Lung (tissue), 12 donors: ENCODE data around the gene CXXC5. TPM values are rescaled to one million over a fixed set of nuclear protein-coding genes. Genes with fewer than 3 reads are reported as not detected.
A peak's percentile ranks its signal among the peaks of the same experiment; 100 is the strongest.

Source experiments
- ATAC-seq: fragments of 200-7000 bp; cut with Tn5 transposase; one replicate; pipeline ENCODE4 v1.9.1; 2020; ENCODE audit warnings: moderate number of reproducible peaks; ENCODE audit not compliant: insufficient read depth, low FRiP score
- DNase-seq, 3 donors: peaks; one replicate each; pipeline ENCODE4 v3.0.0-alpha.2; 2013 to 2017
- H3K27ac ChIP-seq, 2 donors: one replicate each; pipeline ENCODE4 v1.5.1; 2013; ENCODE audit warnings: mild to moderate bottlenecking in 2 of 2, moderate library complexity in 2 of 2, control low read depth in 1 of 2, inconsistent platforms in 1 of 2, low read depth in 1 of 2, low read length in 1 of 2
- H3K27me3 ChIP-seq, 3 donors: one replicate each; pipeline ENCODE4 v1.5.1; 2013; ENCODE audit warnings: low read length in 2 of 3; ENCODE audit not compliant: control insufficient read depth in 3 of 3, insufficient read depth in 3 of 3
- H3K36me3 ChIP-seq, 4 donors: one replicate each; pipeline ENCODE4 v1.5.1; 2013; ENCODE audit warnings: low read length in 4 of 4, mild to moderate bottlenecking in 1 of 4, moderate library complexity in 1 of 4; ENCODE audit not compliant: control insufficient read depth in 4 of 4, insufficient read depth in 4 of 4
- H3K4me1 ChIP-seq, 5 donors: one replicate each; pipeline ENCODE4 v1.5.1; 2013; ENCODE audit warnings: low read length in 5 of 5, mild to moderate bottlenecking in 2 of 5, moderate library complexity in 1 of 5; ENCODE audit not compliant: control insufficient read depth in 5 of 5, insufficient read depth in 5 of 5
- H3K4me3 ChIP-seq: one replicate; pipeline ENCODE4 v1.5.1; 2013; ENCODE audit warnings: mild to moderate bottlenecking, control low read depth, moderate library complexity
- H3K9ac ChIP-seq, 2 donors: one replicate each; pipeline ENCODE4 v1.5.1; 2013; ENCODE audit warnings: low read length in 2 of 2, control low read depth in 1 of 2; ENCODE audit not compliant: insufficient read depth in 1 of 2
- H3K9me3 ChIP-seq, 4 donors: one replicate each; pipeline ENCODE4 v1.5.1; 2013; ENCODE audit warnings: low read length in 3 of 4, mild to moderate bottlenecking in 1 of 4, moderate library complexity in 1 of 4; ENCODE audit not compliant: control insufficient read depth in 4 of 4, insufficient read depth in 3 of 4
- WGBS, 2 donors: extraction: QIAGEN DNeasy Blood & Tissue Kit; methylation state at CpG; one replicate each; pipeline ENCODE4 v1.1.7; 2013; 5-methylcytosine and 5-hydroxymethylcytosine counted together
- polyA plus RNA-seq, 2 donors: library from polyadenylated mRNA; stranded (reverse); fragments of 200-250 nt; gene quantifications; one replicate each; pipeline ENCODE4 v1.2.1, GENCODE V29; 2013
- total RNA-seq, 2 donors: library from RNA; depleted of rRNA in 1 of 2; stranded (reverse); fragments of >200 nt in 1 of 2; gene quantifications; one replicate each; pipeline ENCODE4 v1.2.1, GENCODE V29; 2014 to 2021
- TF ChIP-seq, protein P1 (sequence below): IDR thresholded peaks from 2 replicates; pipeline ENCODE4 v1.5.1; 2012; ENCODE audit warnings: mild to moderate bottlenecking; ENCODE audit errors: control extremely low read depth, extremely low read depth
- donor health status: control.
- donor health status: control.
- donor health status: Bipolar disorder and iron deficiency.
- donor health status: healthy.
- donor health status: DM: yes; HTN: yes; CAD: no.

CXXC5 gene
- total and polyA plus RNA-seq, 4 donors = 20.7 to 39.8 (median 25.0) TPM

- Histone ChIP-seq H3K27ac (no peak overlapping the region), H3K9me3 (no peaks in the 10 kb centered on the region), H3K9ac (no peak overlapping the region), H3K4me3 (no peak overlapping the region), H3K4me1 (peaks cover 0 to 60% (median 15%) of the 10 kb centered on the region in 5 donors), H3K27me3 (no peaks in the 10 kb centered on the region), H3K36me3 (no peaks in the 10 kb centered on the region)
- TF ChIP-seq, protein P1, sequence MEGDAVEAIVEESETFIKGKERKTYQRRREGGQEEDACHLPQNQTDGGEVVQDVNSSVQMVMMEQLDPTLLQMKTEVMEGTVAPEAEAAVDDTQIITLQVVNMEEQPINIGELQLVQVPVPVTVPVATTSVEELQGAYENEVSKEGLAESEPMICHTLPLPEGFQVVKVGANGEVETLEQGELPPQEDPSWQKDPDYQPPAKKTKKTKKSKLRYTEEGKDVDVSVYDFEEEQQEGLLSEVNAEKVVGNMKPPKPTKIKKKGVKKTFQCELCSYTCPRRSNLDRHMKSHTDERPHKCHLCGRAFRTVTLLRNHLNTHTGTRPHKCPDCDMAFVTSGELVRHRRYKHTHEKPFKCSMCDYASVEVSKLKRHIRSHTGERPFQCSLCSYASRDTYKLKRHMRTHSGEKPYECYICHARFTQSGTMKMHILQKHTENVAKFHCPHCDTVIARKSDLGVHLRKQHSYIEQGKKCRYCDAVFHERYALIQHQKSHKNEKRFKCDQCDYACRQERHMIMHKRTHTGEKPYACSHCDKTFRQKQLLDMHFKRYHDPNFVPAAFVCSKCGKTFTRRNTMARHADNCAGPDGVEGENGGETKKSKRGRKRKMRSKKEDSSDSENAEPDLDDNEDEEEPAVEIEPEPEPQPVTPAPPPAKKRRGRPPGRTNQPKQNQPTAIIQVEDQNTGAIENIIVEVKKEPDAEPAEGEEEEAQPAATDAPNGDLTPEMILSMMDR = no peak
- ATAC-seq = no peak
- DNase-seq = no peak
- WGBS, 2 donors = 83 to 91% methylated on average over 3 of the region's 3 CpGs
Measured at GRCh38 chr5:139646111-139646510, 2.0 kb upstream of the CXXC5 start.

DNA sequence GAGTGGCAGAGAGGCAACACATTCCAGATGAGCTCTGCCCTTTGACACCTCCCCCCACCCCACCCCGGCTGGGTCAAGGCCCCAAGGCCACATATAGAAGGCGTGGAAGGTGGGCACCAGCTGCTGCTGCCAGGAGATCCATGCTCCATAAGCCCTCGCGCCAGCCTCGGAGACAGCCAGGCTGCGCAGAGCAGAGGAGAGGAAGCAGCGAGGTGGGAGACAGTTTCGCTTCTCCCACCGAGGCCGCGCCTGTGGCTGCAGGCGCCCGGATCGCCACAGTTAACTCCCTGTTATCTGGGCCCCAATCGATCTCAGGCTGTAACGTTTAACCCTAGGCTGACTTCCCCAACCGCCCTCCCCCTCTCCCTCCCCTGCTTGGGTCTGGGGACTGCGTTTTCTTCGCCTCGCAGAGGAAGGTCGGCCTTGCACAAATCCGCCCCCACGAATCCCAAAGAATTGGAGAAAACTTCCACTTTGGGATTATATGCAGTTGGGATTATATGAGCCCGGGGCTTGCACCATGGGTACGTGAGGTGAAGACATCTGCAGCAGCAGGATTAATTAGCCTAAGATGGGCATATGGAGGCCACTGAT, 1.1 kb upstream of the CXXC5 start:
- H3K27me3 ChIP-seq = no peaks in the 10 kb centered on the region
- TF ChIP-seq, protein P1 = no peak
- ATAC-seq (no peak), DNase-seq (peak in 2 of 3 donors; percentile 24 to 33)
- H3K9me3 ChIP-seq = no peaks in the 10 kb centered on the region
- WGBS, 2 donors = 12 to 32% methylated on average over 25 of the region's 25 CpGs
- no peak overlapping the region for H3K27ac ChIP-seq
- H3K4me1 ChIP-seq = peaks cover 0 to 65% (median 18%) of the 10 kb centered on the region in 5 donors
- H3K36me3 ChIP-seq = no peaks in the 10 kb centered on the region
- H3K4me3 ChIP-seq = no peak overlapping the region
- H3K9ac ChIP-seq = peak overlapping the region in 1 of 2 donors; percentile 19

- Histone ChIP-seq H3K27me3 (no peaks in the 10 kb centered on the region), H3K4me1 (peaks cover 0 to 67% (median 20%) of the 10 kb centered on the region in 5 donors), H3K27ac (no peak overlapping the region), H3K36me3 (no peaks in the 10 kb centered on the region), H3K4me3 (no peak overlapping the region), H3K9me3 (no peaks in the 10 kb centered on the region), H3K9ac (peak overlapping the region in 1 of 2 donors; percentile 19)
- WGBS, 2 donors = 17 to 20% methylated on average over 43 to 46 of the region's 46 CpGs
- TF ChIP-seq, protein P1 = no peak
- ATAC-seq = no peak
- peak in 1 of 3 donors; percentile 13 for DNase-seq
Measured at GRCh38 chr5:139647506-139648204, 494 bp upstream of the CXXC5 start.
